GM18498 (cell line): ENCODE measurements around the gene CEACAM16.
"Not testable (repeated sequence)": the region's sequence is repeated elsewhere in the genome, so short reads cannot be mapped to it uniquely, and the experiment has no call there.

Source experiments
- ATAC-seq: cut with Tn5 transposase; IDR thresholded peaks from one replicate; pipeline ENCODE4 v1.9.1; 2021; ENCODE audit warnings: mild to moderate bottlenecking, moderate library complexity; ENCODE audit not compliant: unreplicated experiment

Gene CEACAM16

DNA sequence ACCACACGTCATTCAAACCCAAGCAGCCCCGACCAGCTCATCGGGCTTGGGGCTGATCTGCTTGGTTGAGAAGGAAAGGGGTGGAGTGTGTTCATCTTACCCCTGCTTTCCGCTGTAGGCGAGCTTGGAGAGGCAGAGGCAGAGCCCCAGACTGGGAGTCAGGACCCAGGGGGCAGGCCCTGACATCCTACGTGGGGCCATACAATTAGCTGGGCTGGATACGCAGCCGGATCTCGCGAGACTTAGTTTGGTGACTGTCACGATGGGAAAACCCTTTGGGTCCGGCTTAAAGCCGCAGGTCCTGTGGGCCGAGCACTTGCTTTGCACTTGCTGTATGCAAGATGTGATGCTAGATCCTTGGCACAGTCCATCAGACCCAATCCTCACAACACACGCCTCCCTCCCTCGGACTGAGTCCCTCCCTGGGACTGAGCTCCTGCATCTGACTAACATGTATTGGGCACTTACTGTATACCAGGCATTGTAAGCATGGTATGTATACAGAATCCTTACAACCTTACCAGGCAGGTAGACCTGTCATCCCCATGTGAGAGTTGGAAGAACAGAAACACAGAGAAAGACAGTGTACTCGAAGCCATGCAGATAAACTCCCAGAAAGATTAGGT lies 3.7 kb downstream of the CEACAM16 start:
- no peak for ATAC-seq

DNA sequence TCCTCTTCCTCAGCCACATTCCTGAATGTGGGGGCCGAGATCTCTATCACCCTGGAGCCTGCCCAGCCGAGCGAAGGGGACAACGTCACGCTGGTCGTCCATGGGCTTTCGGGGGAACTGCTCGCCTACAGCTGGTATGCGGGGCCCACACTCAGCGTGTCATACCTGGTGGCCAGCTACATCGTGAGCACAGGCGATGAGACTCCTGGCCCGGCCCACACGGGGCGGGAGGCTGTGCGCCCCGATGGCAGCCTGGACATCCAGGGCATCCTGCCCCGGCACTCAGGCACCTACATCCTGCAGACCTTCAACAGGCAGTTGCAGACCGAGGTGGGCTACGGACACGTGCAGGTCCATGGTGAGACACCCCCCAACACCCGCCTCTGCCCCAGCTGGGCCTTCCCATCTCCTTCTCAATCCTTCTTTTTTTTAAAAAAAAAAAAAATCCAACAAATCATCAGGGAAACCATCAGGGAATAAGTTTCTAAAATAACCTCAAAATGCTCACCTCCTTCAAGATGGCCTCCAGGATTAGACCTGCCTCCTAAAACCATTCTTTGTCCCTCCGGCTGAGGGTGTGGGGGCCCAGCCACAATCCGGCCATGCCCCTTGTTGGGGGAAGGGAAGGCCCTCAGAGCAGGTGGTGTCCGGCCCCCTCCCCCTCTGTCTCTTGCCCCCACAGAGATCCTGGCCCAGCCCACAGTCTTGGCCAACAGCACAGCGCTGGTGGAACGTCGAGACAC lies 4.6 kb downstream of the CEACAM16 start:
- no peak for ATAC-seq

DNA sequence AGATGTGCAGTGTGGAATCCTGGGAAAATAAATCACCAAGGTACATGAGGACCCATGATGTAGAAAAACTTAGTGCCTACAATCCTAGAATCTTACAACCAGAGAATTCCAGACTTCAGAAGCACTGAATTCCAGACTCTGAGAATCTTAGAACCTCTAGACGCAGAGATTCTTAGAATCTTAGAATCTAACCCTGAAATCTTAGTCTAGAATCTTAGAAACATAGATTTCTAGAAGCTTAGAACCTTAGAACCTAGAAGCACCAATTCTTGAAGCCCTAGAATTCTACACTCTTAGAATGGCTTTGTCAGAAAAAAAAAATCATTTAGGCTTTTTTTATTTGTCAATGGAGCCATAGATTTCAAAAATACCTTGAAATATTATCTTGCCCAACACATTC lies 6.0 kb downstream of the CEACAM16 start:
- ATAC-seq, result no peak

DNA sequence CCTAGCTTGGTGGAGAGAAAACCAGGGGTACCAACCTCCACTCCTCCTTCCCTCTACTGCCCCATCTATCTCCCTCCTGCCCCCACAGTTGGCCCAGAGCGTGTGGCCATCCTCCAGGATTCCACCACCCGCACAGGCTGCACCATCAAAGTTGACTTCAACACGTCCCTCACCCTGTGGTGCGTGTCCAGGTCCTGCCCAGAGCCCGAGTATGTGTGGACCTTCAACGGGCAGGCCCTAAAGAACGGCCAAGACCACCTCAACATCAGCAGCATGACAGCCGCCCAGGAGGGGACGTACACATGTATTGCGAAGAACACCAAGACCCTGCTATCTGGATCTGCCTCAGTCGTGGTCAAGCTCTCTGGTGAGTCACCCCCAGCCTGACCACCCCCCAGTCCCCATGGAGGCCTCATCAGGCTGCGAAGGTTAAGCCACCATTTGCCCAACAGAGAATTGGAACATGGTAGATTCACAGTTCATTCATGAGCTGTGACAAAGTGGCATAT lies 6.6 kb downstream of the CEACAM16 start:
- no peak for ATAC-seq

DNA sequence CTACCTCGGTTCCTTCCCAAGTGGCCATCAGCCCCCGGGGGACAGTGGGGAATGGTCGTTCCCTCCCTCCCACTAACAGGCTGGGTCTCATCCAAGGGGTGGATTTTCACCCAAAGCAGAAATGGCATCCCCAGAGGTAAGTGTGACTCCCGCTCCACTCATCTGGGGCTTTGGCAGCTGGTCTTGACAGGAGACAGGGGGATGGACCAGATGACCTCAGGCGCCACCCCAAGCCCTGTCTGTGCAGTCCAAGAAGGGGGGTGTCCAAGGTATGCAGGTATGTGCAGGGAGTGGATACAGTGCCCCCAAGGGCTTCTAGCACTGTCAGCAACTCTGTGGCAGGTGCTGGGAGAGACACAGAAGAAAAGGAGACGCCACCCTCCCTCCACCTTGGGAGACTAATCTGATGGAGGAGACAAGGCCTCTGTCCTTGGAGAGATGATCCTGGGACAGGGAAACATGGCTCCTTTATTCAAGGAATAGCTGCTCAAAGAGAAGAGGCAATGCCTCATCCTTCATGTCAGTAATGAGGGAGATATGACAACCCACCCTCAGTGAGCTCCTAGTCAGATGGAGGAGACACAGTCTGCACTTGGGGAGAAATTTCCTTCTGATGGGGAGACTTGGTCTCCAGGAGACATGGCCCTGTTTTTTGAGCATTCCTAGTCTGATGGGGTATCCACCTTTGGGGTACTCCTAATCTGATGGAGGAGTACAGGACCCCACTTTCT lies 7.7 kb downstream of the CEACAM16 start:
- ATAC-seq, result no peak

DNA sequence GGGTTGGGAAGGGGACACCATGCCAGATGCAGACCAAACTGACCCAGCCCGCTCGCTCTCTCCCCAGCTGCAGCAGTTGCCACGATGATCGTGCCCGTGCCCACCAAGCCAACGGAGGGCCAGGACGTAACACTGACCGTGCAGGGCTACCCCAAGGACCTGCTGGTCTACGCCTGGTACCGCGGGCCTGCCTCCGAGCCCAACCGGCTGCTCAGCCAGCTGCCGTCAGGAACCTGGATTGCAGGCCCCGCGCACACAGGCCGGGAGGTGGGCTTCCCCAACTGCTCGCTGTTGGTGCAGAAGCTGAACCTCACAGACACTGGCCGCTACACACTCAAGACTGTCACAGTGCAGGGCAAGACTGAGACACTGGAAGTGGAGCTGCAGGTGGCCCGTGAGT lies 8.8 kb downstream of the CEACAM16 start:
- ATAC-seq, result no peak

DNA sequence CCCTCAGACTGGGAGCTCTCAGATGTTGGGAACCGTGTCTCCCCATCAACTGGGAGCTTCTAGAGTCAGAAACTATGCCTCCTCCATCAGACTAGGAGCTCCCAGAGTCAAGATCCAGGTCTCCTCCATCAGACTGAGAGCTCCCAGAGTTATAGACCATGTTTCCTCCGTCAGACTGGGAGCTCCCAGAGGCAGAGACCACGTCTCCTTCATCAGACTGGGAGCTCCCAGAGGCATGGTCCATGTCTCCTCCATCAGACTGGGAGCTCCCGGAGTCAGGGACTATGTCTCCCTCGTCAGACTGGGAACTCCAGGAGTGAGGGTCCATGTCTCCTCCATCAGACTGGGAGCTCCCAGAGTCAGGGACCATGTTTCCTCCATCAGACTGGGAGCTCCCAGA lies 10.0 kb downstream of the CEACAM16 start:
- no peak for ATAC-seq

DNA sequence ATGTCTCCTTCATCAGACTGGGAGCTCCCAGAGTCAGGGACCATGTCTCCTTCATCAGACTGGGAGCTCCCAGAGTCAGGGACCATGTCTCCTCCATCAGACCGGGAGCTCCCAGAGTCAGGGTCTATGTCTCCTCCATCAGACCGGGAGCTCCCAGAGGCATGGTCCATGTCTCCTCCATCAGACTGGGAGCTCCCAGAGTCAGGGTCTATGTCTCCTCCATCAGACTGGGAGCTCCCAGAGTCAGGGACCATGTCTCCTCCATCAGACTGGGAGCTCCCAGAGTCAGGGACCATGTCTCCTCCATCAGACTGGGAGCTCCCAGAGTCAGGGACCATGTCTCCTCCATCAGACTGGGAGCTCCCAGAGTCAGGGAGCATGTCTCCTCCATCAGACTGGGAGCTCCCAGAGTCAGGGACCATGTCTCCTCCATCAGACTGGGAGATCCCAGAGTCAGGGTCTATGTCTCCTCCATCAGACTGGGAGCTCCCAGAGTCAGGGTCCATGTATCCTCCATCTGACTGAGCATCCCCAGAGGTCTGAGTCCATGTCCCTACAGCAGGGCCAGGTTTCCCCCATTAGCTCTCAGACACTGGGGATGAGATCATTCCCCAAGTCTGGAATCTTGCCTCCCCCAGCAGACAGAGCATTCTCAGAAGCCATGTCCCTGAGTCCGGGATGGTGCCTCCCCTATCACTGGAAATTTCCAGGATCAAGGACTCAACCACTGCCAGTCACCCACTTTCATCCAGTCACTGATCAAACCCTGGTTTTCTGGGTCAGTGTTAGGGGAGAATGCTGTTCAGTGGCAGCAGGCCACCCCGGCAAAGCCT lies 10.7 kb downstream of the CEACAM16 start:
- not testable (repeated sequence) for ATAC-seq

DNA sequence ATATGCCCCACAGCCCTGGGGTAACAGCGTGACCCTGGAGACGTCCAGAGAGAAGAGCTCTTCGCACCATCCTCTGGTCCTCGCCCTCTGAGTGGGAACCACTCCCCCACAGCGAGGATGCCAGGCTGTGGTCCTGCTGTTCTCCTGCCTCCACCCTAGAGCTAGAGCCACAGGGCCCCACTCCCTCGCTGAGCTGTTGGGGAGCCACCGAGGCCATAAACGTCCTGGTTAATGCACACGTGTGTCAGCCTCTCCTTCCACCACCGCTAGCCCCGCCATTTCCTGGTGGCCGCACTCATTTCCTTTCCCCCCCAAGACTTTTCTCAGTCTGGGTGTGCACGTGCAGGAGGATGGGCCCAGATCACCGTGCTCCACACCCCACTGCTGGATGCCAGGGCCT lies 11.5 kb downstream of the CEACAM16 start:
- no peak for ATAC-seq

DNA sequence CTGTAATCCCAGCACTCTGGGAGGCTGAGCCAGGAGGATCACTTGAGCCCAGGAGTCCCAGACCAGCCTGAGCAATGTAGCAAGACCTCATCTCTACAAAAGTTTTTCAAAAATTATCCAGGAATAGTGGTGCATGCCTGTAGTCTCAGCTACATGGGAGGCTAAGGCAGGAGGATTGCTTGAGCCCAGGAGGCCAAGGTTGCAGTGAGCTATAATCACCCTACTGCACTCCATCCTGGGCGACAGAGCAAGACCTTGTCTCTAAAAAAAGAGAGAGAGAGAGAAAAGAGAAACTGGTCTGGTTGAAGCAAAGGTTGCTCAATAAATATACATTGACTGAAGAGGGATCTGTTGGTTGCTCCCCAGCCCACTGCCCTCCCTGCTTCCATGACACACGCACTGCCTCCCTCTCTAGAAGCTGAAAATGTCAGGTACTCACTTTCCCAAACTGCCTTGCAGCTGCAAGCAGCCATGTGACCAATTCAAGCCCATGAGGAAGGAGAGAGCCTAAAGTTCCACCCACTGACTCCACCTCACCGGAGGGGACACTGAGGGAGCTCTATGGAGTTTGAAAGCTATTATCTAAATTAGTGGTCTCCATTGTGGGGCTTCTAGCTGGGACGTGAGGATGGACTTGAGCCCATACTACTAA lies 14.0 kb downstream of the CEACAM16 start:
- ATAC-seq, result no peak

DNA sequence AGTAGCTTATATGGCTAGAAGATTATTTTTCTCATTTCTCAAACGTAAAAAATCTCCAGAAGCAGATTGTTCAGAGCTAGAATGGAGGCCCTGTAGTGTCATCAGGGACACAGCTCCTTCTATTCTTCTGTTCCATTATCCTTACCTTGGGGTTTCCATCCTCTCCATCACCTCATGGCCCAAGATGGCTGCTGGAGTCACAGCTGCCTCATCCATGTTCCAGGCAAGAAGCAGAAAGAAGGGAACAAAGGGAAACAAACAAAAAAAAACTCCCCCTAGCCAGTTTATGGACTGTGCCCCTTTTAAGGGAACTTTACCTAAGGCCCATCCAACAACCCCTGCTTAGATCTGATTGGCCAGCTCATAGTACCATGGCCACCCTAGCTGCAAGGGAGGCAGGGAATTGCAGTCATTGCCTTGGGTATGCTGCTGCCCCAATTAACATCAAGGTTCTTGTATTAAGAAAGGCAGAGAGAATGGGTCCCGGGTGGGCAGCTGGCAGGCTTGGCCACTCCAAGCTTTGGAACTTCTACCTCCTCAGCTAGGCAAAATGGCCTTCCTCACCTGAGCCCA lies 15.7 kb downstream of the CEACAM16 start:
- no peak for ATAC-seq

DNA sequence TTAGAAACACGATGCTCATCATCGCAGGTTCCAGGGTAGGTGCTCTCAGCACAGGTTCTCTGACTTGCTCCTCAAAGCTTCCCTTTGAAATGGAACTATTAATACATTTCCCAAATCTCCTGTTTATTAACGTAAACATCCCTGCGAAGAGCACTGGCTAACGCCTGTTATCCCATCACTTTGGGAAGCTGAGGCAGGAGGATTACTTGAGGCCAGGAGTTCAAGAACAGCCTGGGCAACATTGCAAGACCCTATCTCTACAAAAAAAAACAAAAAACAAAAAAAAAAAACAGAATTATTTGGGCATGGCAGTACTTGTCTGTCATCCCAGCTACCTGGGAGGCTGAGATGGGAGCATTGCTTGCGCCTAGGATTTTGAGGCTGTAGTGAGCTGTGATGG lies 18.7 kb downstream of the CEACAM16 start:
- no peak for ATAC-seq

DNA sequence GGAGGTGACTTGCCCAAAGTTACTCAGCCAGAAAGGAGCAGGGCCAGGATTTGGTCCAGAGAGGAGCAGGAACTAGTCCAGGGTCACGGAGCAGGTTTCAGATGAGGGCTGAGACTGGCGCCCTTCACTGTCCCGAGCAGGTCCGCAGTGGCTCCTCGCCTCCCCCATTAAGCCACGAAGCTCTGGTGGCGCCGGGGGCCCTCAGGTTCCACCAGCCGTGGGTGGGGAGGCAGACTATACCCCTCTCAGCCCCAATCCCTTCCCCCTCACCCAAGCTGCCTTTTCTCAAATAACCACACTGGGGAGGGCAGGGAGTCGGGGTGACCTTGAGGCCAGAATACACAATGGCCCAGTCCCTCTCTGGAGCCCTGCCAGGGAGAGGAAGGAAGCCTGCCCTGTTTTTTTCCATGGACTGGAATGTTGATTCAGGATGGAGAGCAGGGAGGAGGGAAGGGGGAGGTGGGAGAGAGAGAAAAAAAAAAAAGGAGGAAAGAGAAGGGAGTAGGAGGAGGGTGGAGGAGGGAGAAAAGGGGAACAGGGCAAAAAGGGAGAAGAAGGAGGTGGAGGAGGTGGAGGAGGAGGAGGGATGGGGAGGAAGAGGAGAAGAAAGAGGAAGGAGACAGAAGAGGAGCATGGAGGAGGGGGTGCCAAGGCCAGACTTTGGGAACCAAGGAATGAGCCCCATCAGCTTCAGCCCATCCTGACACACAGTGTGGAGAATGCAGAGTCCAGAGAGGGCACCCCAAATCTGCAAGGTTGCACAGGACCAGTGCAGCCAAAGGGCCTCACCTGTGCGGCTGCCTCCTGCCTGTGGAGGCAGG lies 19.7 kb downstream of the CEACAM16 start:
- no peak for ATAC-seq

DNA sequence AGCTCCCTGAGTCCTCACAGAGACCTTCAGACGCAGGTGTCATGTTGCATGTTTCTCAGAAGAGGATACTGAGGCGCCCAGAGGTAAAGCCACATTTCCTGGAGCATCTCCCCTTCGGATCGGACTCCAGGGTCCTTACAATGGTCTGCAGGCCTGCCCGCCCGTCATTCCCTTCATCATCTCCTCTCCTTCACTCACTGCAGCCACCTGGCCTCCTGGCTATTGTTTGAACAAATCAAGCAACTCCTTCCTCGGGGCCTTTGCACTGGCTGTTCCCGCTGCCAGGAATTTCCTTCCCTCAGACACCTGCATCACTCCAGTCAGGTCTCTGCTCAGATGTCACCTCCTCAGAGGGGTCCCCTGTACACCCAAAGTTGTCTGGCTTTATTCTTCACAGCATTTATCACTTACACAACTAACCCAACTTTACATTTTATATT lies 20.3 kb downstream of the CEACAM16 start:
- ATAC-seq, result no peak

DNA sequence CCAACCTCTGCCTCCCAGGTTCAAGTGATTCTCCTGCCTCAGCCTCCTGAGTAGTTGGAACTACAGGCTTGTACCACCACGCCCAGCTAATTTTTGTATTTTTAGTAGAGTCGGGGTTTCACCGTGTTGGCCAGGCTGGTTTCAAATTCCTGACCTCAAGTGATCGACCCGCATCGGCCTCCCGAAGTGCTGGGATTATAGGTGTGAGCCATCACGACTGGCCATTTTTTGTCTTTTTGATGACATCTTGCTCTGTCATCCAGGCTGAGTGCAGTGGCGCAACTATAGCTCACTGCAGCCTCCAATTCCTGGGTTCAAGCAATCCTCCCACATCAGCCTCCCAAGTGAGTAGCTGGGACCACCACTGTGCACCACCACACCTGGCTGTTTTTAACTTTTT lies 21.4 kb downstream of the CEACAM16 start:
- ATAC-seq, result not testable (repeated sequence)

DNA sequence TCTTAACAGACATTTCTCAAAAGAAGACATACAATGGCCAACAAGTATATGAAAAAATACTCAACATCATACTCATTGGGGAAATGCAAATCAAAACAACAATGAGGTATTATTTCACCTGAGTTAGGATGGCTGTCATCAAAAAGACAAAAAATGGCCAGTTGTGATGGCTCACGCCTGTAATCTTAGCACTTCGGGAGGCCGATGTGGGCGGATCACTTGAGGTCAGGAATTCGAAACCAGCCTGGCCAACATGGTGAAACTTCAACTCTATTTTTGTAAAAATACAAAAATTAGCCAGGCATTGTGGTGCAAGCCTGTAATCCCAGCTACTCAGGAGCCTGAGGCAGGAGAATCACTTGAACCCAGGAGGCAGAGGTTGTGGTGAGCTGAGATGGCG lies 22.0 kb downstream of the CEACAM16 start:
- ATAC-seq, result no peak

DNA sequence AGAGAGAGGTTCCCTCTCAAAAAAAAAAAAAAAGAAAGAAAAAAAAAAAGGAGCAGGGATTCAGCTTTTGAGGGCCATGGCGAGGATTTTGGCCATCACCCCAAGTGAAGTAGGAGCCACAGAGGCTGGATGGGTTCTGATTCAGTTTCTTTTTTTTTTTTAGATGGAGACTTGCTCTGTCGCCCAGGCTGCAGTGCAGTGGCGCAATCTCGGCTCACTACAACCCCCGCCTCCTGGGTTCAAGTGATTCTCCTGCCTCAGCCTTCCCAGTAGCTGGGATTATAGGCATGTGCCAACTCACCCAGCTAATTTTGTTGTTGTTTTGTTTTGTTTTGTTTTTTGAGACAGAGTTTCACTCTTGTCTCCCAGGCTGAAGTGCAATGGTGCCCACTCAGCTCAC lies 22.4 kb downstream of the CEACAM16 start:
- ATAC-seq, result not testable (repeated sequence)

DNA sequence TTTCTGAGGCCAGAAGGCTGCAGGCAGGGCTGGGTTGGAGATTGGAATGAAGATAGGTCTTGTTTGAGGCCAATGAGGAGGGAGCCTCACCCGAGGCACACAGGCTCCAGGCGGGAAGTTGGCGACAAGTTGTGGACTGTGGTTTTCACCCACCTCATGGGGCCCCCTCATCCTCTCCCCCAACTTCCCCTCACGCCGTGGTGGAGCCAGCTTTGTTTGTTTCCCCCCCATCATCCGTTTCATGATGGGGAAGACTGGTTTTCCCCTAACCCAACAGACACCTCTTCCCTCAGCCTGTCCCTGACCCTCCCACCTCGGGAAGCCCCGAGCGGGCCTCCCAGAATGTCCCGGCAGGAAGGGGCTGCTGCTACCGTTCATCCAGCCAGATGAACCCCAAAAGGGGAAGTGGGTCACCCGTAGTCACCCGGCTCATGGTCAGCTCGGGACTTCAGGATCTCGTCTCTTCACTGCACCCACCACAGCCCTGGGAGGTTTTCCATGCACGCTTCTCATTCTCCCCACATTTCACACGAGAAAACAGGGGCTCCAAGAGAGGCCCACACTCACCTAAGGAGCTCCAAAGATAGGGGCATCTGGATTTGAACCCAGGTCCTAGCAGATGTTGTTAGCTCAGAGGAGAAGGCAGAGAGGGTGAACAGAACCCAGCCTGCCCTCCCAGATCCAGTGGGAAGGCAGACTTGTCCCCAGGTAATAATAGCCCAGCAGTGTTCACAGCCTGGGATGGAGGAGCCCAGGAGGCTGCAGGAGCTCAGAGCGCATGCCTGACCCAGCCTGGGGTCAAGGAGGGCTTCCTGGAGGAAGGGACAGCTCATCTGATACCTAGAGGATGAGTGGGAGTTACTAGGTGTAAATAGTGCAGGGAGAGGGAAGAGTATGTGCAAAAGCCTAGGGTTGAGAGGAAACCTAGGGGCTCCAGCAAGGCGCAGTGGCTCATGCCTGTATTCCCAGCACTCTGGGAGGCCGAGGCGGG lies 23.5 kb downstream of the CEACAM16 start:
- no peak for ATAC-seq
